NCI-H226 (cell line): ENCODE results near the gene SASH1.

Experiments
- DNase-seq: peaks from one replicate; pipeline ENCODE4 v3.0.0-alpha.2; 2015

SASH1 gene

GRCh38 chr6:148596891-148597455, 254.3 kb downstream of the SASH1 start:
- no peak for DNase-seq

DNA sequence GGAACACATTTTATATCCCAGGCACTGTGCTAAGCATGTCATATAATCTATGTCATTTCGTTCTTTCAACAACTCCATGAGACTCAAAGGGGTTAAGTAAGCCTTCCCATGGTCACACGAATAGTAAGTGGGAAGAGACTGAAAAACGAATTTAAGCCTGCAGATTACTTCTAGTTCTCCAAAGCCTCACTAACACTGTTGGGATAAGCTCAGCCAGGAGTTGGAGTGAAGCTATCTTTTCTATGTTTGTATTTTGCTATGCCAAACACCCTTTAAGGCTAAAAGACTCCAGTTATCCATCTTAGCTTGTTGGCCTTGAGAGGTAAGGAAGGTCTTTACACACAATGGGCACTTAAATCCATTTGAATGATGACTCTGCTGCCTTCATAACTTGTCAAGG, 256.1 kb downstream of the SASH1 start:
- DNase-seq, result no peak

DNA sequence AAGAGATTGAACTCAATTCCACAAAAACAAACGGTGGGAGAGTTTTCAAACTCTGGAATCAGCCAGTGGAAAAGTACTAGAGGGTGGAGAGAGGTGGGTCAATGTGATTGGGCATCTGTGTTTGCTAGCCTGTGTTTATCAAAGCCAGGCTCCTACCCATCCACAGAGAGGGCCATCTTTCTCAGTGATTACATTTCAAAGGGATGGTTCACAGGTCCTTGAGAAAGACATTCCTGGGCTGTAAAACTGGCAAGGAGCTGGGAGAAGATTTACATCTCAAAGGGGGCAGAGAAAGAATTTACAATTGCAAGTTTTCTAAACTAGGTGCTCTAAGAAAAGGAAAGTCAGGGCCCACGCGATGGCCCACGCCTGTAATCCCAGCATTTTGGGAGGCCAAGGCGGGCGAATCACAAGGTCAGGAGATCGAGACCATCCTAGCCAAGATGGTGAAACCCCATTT, 257.4 kb downstream of the SASH1 start:
- DNase-seq, result no peak
